Fibroblast of the conjunctiva (primary cell): ENCODE data around the gene EXOC3L2.

ENCODE experiments used
- DNase-seq: peaks from one replicate; pipeline ENCODE4 v3.0.0-alpha.2; 2010; ENCODE audit warnings: low read depth

Gene EXOC3L2

GRCh38 chr19:45179072-45179891, 65.9 kb downstream of the EXOC3L2 start:
- DNase-seq: no peak

GRCh38 chr19:45178262-45179071, 66.7 kb downstream of the EXOC3L2 start, which contains the start of gene BLOC1S3:
Gene BLOC1S3, plus strand, starts transcription at chr19:45178784. Its CDS starts 513 bp downstream, at chr19:45179297.
- peak; percentile 100 for DNase-seq

- DNase-seq: no peak
These were observed 67.4 kb downstream of the EXOC3L2 start, which contains the start of gene TRAPPC6A for GRCh38 chr19:45177817-45178261. Gene TRAPPC6A, minus strand, starts transcription at chr19:45178237. Its CDS starts 19 bp downstream, at chr19:45178218.

GRCh38 chr19:45175515-45176345, 69.5 kb downstream of the EXOC3L2 start:
- DNase-seq: no peak

- DNase-seq: no peak
These were observed 71.4 kb downstream of the EXOC3L2 start for GRCh38 chr19:45173816-45174215.

- DNase-seq: no peak
These were observed 72.5 kb downstream of the EXOC3L2 start for GRCh38 chr19:45172611-45173208.

GRCh38 chr19:45172173-45172572, 73.0 kb downstream of the EXOC3L2 start:
- no peak for DNase-seq

- DNase-seq: no peak
These were observed 74.0 kb downstream of the EXOC3L2 start for GRCh38 chr19:45171211-45171623.

- DNase-seq: no peak
These were observed 74.8 kb downstream of the EXOC3L2 start for GRCh38 chr19:45170146-45171106.

GRCh38 chr19:45169602-45170001, 75.6 kb downstream of the EXOC3L2 start:
- no peak for DNase-seq

GRCh38 chr19:45168767-45169351, 76.3 kb downstream of the EXOC3L2 start:
- DNase-seq: no peak

- no peak for DNase-seq
These were observed 78.4 kb downstream of the EXOC3L2 start for GRCh38 chr19:45166723-45167252.

- peak; percentile 30 for DNase-seq
These were observed 80.5 kb downstream of the EXOC3L2 start for GRCh38 chr19:45164577-45165335.

- no peak for DNase-seq
These were observed 81.3 kb downstream of the EXOC3L2 start for GRCh38 chr19:45163751-45164460.

- DNase-seq: no peak
These were observed 82.1 kb downstream of the EXOC3L2 start for GRCh38 chr19:45163156-45163555.

- DNase-seq: no peak
These were observed 82.5 kb downstream of the EXOC3L2 start for GRCh38 chr19:45162608-45163143.
